NCI-H1694 (cell line): ENCODE results near the gene PAK6.

Experiments
- DNase-seq: peaks from one replicate; lab custom pipeline; 2025; lab: John Stamatoyannopoulos, UW

The PAK6 gene

GRCh38 chr15:40276927-40277326 is 38.1 kb downstream of the PAK6 start:
- peak; percentile 29 for DNase-seq

- DNase-seq = no peak
Observed at GRCh38 chr15:40277471-40277870, 38.6 kb downstream of the PAK6 start.

DNA sequence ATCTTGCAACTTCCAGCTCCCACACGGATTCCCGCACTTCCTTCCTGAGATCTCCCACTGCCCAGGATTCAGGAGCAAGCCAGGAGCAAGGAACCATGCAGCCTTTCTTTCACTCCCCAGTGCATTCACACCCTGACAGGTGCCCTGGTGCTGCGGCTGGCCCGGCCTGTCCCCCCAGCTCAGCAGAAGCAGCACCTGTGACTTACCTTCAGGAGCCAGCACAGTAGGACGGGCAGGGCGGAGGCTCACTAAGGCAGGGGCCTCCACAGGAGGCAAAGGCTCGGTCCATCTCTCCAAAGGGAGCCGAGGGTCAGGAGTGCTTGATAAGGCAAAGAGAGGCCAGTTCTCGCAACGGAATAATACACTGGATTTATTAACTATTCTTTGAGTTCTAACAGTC is 39.2 kb downstream of the PAK6 start:
- DNase-seq = no peak

DNA sequence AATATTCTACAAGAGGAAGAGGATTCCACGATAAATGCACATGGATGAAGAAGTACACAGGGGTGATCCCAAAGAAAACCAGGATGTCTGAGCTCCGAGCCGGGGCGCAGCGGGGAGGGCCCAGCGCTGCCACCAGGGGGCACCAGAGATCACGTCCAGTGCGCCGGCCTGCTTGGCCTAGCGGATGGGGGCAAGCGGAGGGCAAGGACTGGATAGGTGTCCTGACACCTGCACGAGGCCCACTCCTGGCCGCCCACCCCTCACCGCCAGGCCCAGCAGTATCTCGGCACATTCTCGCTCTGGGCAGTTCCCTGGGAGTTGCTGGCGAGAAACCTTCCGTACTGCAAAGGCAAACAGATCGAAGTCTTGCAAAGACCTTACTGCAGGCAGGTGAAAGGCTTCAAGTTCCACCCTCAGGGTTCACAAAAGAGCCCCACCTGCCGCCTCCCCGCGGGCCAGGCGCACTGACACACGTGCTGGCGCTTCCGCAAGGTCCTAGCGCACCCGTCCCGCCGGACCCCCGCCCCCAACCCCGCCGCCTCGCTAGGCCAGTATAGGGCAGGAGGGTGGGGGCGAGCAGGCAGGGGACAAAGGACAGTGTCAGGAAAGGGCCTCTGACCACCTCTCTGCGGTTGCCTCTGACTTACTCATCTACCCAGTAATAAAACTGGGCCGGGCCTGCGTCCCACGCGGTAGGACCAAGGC is 40.7 kb downstream of the PAK6 start:
- peak; percentile 22 for DNase-seq

GRCh38 chr15:40280260-40281056 is 41.6 kb downstream of the PAK6 start:
- DNase-seq = no peak

- no peak for DNase-seq
Observed at GRCh38 chr15:40281057-40281800, 42.4 kb downstream of the PAK6 start.

DNA sequence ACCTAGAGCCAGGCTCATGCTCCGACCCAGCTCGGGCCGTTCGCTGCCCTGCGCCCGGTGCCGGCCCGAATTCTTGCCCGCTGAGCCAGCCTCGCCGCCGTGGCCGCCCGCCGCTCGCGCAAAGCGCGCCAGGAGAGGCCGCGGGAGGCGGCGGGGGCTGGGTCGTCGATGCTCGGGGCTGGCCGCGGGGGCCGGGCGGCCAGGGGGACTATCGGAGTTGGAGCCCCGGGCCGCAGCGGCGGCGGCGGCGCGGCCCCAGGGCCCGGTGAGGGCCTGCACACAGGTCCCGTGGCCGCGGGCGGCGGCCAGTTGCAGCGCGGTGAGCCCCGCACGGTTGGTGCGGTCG is 42.9 kb downstream of the PAK6 start:
- no peak for DNase-seq

GRCh38 chr15:40282147-40282868 is 43.4 kb downstream of the PAK6 start:
- DNase-seq = no peak

- no peak for DNase-seq
Observed at GRCh38 chr15:40282869-40283614, 44.2 kb downstream of the PAK6 start, which contains the start of gene ANKRD63. ANKRD63 (minus strand) TSS chr15:40283064; CDS start chr15:40282586, 478 bp downstream.

GRCh38 chr15:40283615-40284300 is 44.9 kb downstream of the PAK6 start:
- DNase-seq = no peak

GRCh38 chr15:40285151-40285550 is 46.3 kb downstream of the PAK6 start:
- no peak for DNase-seq

DNA sequence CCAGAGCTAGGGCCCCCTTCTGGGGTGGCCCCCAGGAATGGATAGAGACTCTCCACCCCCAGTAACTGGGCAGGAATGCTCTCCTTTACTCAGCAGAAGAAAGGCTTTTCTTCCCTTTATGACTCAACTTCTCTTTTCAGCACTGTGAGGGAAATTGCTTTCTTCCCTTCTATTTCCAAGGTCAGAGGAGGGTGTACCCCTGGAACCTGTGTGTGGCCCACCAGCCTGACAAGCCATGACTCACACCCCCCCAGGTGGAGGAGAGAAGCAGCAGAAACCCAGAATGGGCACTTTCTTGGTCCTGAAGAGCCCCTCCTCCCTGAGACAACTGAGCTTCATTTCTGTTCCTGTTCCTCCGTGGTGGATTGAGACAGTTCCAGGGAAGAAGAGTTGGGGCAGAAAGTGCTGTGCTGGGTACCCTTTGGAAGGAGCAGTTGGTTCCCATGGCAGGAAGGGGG is 46.7 kb downstream of the PAK6 start:
- no peak for DNase-seq

DNA sequence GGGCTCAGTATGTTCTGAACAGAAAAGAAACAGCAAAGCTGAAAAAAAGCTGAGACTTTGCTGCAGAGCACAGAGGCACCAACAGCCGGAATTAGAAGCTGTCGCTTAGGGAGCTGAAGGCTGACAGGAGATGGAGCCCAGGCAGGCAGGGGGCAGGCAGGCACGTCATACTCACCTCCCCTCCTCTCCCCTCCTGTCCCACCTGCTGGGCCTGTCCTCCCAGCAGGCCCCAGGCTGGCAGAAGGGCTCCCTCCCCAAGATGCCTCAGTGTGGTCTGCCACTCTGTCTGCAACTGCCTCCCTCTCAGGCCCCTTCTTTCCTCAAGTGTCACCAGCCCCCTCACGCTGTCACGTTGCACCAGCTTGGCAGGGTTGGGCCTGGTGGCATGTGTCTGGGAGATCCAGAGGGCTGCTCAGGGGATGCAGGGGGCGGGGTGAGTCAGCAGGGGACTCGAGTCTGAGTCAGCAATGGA is 47.2 kb downstream of the PAK6 start:
- no peak for DNase-seq

DNA sequence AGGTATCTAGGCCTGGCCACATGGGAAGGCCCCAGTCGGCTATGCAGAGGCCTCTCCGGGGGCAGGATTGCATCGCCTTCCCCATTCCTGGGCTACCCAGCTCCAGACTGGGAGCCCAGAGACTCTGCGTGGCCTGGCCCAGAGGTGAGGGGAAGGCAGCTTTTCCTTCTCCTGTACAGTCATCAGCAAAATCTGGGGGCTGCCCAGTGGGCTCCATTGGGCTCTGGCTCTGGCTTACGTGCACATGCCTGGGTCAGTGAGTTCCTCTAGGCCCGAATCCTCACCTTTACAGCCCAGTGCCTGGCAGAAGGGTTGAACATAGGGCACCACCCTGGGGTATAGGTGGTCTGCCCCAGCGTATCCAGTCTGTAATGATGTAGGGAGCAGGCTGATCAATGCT is 47.9 kb downstream of the PAK6 start:
- DNase-seq = no peak

DNA sequence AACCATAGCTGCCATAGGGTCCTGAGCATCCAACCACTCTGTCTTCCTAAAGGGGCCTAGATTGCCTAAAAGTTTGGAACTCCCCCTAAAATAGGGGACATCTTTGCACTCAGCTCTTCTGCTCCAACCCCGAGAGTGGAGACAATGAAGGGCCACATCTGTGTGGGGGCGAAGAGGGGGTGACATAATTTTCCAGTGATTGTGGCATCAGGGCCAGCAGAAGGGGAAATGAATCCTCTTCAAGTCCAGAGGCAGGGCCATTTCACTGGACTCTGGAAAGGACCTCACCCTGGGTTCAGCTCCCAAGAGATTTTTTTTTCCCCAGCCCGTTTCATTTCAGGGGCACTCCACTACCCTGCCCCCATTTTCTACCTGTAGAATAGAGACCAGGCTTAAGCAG is 48.6 kb downstream of the PAK6 start:
- DNase-seq = no peak

DNA sequence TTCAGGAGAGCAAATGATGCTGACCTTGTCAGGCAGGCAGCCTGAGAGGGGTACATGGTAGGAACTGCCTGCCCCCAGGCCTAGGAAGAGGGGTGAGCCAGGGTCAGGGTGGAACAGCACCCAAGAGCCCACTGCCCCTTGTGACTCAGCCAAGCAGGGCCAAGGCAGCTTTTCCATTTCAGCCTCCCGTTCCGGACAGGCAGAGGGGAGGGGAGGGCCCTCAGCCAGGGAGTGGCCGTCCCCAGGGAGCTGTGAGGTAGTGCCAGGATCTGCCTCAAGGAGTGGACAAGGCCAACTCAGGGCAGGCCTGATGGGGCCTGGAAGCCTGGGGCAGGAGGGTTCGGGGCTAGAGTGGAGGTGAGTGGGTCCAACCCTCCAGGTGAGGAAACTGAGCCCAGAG is 49.1 kb downstream of the PAK6 start:
- DNase-seq = no peak

DNA sequence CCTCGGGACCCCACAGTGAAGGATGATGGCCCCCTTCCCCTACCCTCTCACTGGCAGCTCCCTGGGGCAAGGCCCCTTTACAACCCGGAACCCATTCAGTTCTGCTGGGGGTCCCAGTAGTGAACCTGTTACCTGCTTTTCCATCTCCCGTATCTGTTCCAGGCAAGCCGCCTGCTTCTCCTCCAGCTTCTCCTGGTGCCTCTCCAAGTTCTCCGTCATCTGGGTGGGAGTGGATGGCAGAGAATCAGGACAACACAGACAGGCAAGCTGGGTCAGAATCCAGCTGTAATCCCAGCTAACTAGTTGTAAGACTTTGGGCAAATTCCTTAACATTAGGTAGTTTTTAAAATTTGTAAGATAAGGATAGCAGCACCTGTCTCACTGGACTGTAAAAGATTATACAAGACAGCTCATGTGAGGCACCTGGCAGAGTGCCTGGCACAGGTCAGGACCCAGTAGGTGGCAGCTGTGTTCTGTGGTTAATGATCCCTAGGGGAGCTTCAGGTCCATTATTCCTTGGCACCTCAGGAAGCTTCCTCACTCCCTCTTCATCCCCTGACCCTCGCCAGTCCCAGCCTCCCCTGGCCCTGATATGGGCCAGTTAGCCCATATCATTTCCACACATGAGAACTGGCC is 50.4 kb downstream of the PAK6 start:
- no peak for DNase-seq

GRCh38 chr15:40290545-40290917 is 51.7 kb downstream of the PAK6 start:
- DNase-seq = no peak

DNA sequence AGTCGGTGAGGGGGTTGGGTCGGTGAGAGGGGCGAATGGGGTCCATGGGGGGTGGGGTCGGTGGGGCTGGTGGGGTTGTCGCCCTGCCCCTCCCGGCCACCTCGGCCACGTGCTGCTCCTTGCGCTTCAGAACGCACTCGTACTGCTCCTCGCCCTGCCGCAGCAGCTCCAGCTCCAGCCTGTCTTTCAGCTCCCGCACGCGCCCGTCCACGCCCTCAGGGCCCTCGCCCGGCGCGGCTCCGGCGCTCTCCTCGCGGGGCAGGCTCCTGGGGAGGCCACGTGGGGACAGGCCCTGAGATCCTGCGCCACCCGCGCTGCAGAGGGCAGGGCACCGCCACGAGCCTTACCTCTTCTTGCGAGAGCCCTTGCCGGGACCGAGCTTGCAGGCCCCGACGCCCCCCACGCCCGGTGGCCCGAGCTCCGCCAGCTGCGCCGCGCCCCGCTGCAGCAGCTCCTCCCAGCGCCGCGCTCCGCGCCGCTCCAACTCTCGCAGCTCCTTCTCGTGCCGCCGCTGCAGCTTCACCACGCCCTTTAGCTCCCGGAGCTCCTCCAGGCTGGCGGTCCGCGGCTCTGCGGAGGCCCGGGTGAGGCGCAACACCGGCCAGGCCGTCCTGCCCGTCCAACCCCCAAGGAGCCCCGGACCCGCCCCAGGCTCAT is 52.2 kb downstream of the PAK6 start:
- no peak for DNase-seq

DNA sequence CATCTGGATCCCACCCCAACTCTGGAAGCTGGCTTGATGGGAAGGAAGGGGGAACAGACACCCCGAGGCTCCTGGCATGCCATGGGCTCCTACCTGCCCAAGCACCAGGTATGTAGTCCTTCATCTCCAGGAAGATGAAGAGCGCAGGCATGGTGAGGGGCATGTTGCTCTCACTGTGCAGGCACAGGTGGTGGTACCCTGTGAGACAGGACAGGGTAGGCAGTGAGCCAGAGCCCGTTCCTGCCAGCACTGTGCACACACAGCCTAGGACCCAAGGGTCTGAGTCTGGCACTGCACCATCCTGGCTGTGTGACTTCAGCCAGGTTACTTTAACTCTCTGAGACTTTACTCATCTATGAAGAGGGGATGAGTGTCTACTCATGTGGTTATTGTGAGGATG is 53.4 kb downstream of the PAK6 start:
- no peak for DNase-seq
